Measurements from ENCODE around the gene FUNDC2.

Gene FUNDC2

GRCh38 chrX:155026420-155026726 is 271 bp upstream of the FUNDC2 start:
- peak overlapping the region; percentile 75 for H3K4me3 ChIP-seq (ENCODE audit: control insufficient read depth, low read depth, low read length)
- no peak for TF ChIP-seq CTCF (conservative IDR thresholded peaks at IDR 0.05; ENCODE audit: control insufficient read depth, insufficient read depth, low read depth, low read length)
- no peak for DNase-seq (ENCODE audit: low read depth)

GRCh38 chrX:155027509-155028066 is 944 bp downstream of the FUNDC2 start:
- TF ChIP-seq CTCF (conservative IDR thresholded peaks at IDR 0.05; ENCODE audit: control insufficient read depth, insufficient read depth, low read depth, low read length): no peak
- H3K4me3 ChIP-seq (ENCODE audit: control insufficient read depth, low read depth, low read length): peak overlapping the region; percentile 75
- peak; percentile 82 for DNase-seq (ENCODE audit: low read depth)

GRCh38 chrX:155028129-155028528 is 1.5 kb downstream of the FUNDC2 start:
- TF ChIP-seq CTCF (conservative IDR thresholded peaks at IDR 0.05; ENCODE audit: control insufficient read depth, insufficient read depth, low read depth, low read length): no peak
- DNase-seq (ENCODE audit: low read depth): no peak
- peak overlapping the region; percentile 75 for H3K4me3 ChIP-seq (ENCODE audit: control insufficient read depth, low read depth, low read length)

- no peak for TF ChIP-seq CTCF (conservative IDR thresholded peaks at IDR 0.05; ENCODE audit: control insufficient read depth, insufficient read depth, low read depth, low read length)
- peak; percentile 53 for DNase-seq (ENCODE audit: low read depth)
- no peak overlapping the region for H3K4me3 ChIP-seq (ENCODE audit: control insufficient read depth, low read depth, low read length)
Measured at GRCh38 chrX:155028877-155029291, 2.2 kb downstream of the FUNDC2 start.

- no peak for DNase-seq (ENCODE audit: low read depth)
- TF ChIP-seq CTCF (conservative IDR thresholded peaks at IDR 0.05; ENCODE audit: control insufficient read depth, insufficient read depth, low read depth, low read length): no peak
- no peak overlapping the region for H3K4me3 ChIP-seq (ENCODE audit: control insufficient read depth, low read depth, low read length)
Measured at GRCh38 chrX:155031657-155032056, 5.0 kb downstream of the FUNDC2 start.

GRCh38 chrX:155035688-155036087 is 9.0 kb downstream of the FUNDC2 start:
- no peak for TF ChIP-seq CTCF (conservative IDR thresholded peaks at IDR 0.05; ENCODE audit: control insufficient read depth, insufficient read depth, low read depth, low read length)
- H3K4me3 ChIP-seq (ENCODE audit: control insufficient read depth, low read depth, low read length): no peak overlapping the region
- DNase-seq (ENCODE audit: low read depth): no peak

Measured in fibroblast of mammary gland (primary cell).